HG03196 (cell line): ENCODE data around the gene TSHZ1.

Experiments
- ATAC-seq: cut with Tn5 transposase; IDR thresholded peaks from one replicate; pipeline ENCODE4 v1.9.1; 2021; ENCODE audit not compliant: unreplicated experiment

The TSHZ1 gene

DNA sequence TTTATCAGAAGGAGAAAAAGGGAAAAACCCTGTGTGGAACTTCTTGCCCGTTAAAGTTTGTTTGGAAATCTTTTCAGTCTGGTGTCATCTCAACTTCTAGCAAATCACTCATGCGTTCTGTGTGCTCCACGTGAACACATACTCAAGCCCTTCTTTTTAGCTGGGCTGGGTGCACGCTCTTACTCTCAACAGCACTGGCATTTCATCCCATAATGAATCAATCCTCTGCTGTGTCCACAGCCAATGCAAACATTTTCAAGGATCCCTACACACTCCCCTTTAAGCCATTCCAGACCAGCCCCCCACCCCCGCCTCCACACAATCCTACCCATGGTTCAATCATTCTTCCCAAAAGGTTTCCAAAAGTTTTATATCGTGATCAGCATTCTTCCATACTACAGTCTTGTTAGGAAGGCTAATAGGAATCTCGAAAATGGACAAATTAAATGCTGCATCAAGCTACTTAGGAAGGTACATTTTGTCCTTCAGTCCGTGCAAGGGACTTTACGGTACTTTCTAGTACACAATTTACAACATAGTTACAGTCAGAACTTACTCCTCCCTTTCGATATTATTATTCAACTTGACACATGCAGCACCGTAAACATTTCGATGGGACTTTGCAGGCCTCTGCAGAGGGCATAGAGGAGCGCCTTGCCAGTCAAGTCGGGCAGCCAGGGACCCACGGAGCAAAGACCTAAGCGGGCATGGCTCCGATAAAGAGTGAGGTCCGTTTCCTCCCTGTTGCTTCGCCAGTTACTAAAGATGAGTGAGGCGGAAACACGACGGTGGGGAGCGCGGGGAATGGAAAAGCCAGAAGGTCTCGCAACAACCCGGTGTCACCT lies 3.1 kb upstream of the TSHZ1 start:
- ATAC-seq, result no peak

DNA sequence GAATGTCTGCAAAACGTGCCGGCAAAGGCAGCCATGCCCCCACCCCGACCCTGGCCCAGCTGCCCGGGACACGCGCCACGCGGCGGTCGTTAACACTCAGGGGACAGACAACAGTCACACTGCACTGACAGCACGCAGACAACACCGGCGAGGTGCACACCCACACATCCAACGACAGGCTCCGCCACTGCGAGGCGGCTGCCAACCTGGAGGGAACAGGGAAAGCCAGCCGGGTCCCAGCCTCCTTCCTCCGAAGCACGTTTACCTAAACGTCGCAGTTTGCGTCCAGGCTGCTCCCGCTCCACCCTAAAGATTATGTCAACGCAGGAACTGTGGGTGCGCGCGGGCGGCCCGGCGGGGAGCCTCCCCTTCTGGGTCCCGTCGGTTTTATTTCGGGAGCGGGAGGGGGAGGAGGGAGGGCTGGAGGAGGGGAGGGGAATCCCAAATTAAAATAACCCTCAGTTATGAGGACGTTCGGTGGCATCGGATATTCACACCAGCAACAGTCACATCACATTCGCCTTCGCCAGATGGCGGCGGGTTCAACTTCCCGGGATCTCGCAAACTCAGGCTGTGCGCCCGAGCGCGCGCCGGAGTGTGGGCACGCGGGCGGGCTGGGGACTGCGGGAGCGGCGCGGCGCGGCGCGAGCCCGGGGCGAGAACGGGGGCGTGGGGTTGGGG lies 2.3 kb upstream of the TSHZ1 start:
- peak; percentile 7 for ATAC-seq

DNA sequence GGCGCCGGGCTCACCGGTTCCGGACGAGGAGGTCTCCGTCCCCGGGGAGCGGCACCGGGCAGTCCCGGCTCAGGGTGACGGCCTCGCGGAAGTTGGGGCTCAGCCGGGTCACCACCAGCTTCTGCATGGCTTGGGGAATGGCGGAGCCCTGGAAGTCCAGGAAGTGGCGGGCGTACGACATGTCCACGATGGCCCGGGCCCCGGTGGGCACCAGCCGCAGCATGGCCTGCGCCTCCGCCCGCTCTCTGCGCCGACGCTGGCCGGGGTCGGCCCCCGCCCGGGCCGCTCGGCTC lies 1.8 kb upstream of the TSHZ1 start:
- ATAC-seq, result peak; percentile 35

DNA sequence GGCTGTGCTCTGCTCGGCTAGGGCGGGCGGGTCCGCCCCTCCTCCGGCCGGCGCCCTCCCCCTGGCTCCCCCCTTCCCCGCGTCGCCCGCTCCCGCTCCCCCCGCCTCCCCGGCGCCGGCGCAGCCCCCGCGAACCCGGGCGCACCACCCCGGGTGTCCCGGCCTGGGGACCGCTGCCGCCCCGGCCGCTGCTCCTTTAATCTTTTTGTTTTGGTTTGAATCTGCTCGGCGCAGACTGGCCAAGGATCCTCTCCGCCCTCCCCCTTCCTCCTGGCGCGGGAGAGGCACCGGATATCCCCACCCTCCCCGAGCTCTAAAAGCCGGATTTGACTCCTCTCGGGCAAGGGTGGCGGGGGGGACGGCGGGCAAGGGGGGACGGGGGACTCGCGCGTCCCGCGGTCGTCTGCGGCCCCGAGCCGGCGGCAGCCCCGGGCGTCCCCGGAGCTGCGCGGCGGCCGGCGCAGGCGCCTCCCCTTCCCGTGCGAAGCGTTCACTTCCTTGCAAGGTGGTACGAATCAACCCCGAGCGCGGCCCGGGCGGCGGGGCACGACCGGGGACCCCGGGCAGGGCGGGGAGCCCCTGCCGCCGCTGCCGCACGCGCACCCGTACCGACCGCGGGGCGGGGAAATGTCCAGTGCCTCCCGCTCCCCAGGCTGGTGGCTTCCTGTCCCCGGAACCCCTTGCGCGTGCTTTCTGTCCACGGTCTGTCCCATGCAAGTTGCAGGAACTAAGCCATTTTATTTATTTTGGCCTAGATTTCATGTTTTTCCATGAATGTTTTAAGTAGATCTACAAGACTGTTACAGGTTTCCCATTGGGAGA lies 1.3 kb upstream of the TSHZ1 start, which contains the start of gene PTGR3:
Gene PTGR3 (minus strand): TSS at position 11 of the 822 bp plus-strand sequence. CDS start 81 bp downstream, outside the sequence.
- peak; percentile 55 for ATAC-seq

DNA sequence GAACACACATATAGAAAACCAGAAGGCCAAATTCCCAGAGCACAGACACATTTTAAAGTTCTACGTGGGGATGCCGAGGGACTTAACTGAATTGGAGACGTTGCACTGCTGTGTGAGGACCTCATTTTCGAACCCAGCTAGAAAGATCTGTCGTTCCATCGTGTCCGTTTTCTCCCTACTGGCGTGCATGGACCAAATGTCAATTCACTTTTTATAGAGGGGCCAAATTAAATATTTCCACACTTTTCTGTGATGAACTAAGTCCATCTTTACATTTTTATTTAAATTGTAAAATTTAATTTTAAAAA lies 692 bp upstream of the TSHZ1 start:
- ATAC-seq, result no peak

DNA sequence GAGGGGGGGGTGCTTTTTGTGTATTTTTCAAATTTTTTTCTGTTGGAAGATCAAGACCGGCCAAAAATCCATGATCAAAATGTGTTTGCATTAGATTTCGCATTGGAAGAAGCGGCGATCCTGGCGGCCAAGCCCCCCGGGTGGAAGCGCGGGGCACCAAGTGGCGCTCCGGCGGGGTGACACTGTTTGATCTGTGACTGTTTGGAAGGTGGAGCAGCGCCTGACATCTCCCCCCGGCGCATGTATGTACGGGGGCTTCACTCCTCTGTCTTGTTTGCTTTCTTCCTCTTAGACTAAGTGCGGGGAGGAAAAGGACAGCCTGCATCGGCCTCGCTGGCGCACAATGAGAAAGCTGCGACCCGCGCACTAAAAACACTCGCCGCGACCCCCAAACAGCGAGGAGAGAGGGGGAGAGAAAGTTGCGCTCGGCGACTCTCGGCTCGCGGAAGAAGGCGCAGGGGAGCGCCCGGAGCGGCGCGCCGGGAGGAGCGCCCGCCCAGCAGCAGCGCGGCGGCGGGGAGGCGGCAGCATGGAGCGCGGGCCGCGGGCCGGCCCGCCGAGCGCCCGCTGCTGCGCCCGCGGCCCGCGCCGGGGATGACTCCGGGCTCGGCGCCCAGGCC lies 515 bp downstream of the TSHZ1 start:
- ATAC-seq, result no peak

DNA sequence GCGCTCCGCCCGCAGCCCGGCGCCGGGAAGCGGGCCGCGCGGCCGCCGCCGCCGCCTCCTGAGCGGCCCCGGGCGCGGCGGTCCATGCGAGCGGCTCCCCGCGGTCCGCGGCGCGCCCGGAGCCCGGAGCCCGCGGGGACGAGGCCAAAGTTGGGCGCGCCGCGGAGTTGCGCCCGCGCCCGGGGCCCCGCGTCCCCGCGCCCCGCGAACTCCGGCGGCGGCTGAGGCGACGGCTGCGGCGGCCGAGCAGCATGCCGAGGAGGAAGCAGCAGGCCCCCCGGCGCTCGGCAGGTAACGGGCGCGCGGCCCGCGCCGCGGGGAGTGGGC lies 992 bp downstream of the TSHZ1 start:
- ATAC-seq, result no peak

DNA sequence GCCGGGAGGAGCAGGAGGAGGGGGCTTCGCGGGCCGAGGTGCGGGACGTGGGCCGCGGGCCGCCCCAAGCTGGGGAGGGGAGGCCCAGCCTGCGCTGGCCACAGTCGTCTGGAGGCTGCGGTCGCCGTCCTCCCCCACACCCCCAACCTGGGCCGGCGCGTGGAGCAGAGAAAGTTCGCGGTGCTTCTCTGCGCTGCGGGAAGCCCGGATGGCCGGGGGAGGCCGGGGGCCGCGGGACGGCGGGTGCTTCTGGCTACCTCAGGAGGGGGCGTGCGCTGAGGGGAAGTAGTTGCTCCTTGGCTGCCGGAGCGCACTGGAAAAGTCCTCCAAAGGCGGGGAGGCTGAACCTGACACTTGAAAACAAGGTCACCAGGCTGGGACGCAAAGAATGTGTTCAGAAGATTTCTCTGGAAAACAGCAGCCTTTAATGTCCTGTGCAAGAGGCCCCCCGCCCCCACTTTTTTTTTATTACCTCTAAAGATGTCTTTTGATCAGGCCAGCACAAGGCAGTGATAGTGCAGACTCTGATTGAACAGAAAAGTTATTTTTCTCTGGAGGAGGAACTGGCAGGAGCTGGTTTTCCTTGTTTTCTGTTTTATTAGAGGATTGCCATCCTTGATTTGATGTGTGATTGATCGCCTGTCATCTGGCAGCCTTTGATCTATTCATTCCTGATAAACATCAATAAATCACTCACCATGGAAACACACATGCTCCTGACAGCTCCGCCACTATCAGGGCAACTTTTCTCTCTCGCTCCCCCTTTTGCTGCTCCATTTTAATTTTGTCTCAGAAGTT lies 1.6 kb downstream of the TSHZ1 start:
- no peak for ATAC-seq

DNA sequence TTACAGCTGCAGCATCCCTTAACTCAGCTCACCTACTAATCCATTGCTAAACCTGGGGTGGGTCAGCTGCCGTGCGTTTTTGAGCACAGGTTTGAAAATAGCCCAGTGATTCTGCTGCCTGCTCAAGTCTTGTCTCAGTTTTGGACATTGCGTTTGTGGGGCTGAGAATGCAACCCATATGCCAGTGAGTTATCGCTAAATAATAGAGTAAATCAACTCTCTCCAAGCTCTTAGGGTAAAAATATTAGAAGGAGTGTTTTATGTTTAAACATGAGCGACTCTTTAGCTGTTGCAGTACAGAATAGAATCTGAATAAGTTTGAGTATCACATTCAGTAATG lies 2.1 kb downstream of the TSHZ1 start:
- no peak for ATAC-seq

DNA sequence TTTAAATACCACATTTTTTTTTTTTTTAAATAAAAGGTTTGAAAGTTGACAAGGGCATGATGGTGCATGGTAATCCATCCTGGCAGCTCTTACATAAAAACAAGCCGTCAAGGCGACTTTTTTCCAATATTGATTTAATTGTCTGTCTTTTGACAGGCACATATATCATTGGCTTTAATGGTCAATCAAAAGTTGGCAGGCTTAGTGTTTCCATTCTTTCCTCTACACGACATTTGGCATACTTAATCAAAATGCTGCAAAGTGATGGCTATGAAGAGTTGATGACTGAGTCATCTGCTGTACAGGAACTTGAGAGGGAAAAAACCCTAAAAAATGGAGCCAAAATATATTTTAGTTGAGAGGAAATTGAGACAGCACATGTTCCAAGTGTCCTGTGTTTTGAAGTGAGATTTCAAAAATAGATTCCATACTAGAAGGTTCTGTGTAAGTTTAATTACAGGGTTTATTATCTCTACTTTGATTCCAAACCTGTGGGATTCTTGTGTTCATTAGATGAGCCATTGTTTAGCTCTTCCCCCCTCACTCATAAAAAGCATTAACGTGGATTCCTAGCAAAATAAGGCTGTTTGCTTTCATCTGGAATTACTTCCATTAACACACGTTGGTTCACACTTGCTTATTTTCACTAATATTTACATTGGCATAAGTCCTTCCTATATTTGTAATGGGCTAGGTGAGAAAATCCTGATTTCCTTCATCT lies 3.2 kb downstream of the TSHZ1 start:
- no peak for ATAC-seq

DNA sequence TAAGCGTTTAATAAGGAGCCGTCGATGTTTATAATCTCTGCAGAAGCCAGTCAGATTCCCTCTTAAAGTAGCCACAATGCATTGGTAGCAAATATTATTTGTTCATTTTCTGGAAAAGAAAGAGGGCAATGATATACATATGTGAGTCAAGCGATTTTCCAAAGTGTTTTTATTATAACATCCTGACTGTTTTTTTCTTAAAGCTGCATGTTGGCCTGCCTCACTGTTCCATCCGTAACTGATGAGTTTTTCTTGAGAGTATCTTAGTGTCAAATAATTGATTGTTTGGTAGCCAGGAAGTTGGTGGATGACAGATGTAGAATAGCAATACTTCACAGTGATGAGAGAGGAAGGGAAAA lies 3.7 kb downstream of the TSHZ1 start:
- ATAC-seq, result no peak

DNA sequence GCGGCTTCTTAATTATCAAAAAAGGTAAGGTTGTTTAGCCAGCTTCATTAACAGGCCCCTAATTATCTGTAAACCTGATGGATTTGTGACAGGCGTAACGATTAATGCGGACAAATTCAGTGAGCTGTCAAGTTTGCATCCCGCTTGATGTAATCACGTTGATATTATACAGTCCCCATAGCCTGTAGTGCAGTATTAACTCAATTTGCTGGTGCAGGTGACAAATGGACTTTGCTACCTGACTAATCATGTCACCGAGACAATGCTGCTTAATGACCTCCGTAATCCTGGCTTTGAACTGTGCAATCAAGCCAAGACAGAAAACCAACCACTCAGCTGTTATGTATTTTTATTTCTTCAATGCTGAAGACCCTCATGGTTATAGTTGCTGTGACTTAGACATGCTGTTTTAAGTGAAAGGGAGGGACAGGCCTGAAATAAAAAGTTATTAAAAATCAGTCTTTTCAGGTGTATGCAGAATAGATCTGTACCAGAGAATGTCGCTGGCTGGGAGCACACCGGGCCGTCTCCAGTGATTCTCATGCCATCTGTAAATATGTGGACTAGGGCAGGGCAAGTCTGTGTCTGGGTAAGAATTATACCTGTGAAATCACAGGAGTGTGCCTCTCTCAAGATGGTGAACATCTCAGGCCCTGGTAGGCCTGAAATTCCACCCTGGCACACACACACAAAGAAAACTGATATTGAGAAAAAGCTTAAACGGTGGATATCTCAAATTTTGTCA lies 4.3 kb downstream of the TSHZ1 start:
- no peak for ATAC-seq

DNA sequence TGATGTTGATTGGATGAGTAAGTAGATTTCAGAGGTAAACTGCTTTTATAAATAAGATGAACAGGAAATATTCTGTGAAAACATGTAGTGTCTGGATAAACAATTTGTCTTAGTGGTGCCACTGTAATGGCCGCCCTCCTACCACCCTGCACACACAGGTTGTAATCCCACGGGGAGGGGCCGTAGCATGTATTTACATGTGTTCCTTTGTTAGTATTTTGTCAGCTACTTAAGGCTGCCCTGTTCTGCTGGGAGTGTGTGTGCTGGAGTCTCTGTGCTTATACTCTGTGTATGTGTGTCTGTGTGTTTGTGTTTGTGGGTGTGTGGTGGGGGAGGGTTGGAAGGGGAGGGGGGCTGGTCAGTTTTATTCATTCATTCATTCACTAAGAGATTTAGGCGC lies 5.1 kb downstream of the TSHZ1 start:
- ATAC-seq, result no peak

DNA sequence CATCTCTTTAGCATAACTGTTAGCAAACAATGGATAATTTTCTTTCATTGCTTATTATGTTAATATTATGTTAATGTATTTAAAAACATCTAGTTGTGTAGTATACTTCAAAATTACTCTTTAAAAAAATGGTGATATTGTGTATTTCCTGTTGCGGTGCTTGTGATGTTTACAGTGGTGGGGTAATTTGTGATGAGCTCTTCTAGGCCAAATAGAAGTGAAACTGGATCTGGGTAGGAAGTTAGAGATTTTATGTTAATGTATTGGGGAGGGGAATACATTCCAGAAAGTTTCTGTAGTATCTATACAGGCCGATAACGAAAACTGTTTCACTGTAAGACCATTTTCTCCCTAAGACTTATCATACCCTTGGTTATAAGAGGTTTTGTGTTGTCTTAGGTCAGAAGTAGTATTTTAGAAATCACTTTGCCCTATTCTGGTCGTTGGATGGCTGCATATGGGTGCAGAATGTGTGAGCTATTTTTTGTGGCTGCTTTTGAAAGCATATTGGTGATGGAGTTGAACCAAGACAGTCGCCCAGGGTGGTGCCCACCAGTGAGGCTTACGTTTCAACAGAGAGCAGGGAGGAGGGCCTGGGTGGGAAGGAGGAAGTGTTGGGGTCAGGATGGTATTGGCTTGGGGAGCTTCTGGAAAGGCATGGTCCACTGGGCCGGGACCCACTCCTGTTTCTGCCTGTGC lies 5.8 kb downstream of the TSHZ1 start:
- no peak for ATAC-seq

DNA sequence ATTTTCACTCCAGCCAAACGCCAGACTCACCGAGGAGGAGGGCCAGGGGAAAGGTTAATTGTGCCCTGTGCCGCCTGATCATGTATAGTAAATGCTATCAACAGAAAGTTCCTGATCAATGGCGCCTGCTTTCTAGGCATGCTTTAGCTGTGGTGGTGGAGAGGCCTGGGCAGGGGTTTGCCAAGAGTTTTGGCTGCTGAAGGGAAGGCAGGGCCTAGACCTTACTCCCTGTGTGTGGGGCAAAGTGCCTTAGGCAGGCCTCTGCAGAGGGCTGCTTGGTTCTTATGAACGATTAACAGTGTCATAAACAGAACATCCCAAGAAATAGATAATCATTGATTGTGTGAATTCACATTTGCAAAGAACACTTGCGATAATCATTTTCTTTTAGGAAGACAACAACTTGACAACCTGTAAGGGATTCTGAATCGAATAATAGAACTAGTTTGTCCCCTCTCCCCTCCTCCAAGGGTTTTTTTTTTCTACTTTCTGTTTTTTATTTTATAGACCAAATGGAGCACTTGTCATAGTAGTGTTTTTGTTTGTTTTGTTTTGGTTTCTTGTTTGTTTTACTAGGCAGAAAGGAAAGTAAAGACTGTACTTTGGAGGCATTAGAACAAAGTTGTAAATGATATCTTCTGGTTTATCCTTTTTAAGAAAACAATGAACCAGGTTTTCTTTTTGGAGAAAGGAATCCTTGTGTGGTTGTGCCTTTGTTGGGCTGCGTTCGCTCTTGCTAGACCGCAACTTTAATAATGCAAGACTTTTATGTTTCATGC lies 6.5 kb downstream of the TSHZ1 start:
- no peak for ATAC-seq

DNA sequence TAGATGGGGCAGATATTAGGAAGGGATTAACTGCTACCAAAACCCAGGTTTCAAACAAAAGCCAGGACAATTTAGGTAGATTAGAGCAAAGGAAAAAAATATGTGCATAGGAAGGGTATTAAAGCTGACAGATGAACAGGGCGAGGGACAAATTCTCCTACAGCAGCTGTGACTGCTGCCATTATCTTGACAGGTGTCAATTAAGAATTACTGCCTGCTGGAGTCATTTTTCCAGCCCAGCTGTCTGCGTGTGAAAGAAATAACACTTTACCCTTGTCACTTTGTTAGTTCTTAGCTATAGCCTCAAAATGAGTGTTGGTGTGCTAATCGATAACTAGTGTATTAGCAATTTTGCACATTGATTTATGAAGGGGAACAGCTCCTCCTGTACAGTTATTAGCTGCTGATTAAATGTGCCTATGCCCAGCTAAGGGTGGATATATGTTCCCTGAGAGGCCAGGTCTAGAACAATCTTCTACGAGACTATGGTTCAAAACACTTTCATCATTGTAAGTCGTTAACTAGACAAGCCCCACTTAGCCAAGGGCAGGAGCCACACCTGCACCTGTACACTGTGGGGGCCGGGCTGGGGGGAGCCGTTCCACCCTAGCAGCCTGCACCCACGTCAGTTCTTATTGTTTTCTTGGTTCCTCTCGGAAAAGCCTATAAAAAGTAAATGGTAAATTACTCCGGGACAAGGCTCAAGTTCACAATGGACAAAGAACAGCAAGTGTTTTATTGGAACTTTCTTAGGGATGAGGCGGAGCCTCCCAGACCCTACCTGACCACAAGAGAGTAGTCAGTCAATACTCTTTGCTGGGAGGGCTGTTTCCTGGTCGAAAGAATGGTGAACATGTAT lies 7.7 kb downstream of the TSHZ1 start:
- no peak for ATAC-seq

DNA sequence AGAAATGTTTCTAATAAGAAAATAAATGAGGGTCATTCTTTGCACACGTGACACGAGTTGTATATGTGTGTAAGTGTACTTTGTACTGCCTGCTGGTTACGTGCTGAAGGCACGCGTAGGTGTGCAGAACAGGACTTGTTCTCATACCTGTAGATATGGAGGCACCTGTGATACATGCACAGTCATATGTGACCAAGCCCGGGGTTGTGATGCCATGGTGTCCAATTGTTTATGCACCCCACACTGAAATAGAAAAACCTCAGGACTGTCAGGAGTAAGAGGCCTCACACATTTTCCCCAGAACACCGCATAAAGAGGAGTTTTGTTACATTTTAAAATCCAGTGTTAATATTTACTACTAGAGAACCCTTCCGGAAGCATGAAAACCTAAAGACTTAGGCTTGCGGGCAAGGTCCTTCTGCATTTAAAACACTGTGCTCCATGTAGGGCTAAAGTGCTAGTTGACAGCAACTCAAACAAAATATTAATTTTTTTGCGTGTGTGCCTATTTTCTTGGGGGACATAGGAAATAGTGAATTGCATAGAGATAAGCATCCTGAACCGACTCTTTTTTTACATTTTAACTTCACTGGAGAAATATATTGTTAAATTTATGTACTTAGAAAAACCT lies 9.3 kb downstream of the TSHZ1 start:
- ATAC-seq, result no peak
